ENCODE measurements around the gene CKAP2L.

DNA sequence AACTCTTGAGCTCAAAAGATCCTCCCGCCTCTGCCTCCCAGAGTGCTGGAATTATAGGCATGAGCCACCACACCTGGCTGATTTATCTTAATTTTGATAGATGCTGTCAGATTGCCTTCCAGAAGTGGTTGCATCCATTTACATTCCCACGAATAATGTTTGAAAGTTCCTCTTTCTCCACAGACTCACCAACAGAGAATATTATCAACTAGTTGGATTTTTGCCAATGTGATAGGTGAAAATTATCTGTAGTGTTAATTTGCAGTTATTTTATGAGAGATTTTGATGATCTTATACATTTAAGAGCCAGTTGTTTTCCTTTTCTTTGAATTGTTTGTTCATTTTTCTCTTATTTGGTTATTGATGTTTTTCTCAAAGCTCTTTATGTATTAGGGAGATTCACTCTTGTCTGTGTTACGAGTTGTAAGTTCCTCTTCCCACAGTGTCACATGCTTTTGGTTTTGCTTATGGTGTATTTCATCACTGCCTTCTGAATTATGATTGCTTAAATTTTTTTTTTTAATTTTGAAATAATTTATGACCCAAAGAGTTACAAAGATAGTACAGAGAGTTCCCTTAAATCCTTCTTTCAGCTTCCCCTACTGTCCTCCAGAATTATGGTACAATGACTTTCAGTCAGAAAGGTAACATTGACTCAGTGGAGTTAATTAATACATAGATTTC is 64.3 kb downstream of the CKAP2L start:
- no peak for TF ChIP-seq POLR2A (IDR thresholded peaks at IDR 0.05)
- TF ChIP-seq, protein P1, sequence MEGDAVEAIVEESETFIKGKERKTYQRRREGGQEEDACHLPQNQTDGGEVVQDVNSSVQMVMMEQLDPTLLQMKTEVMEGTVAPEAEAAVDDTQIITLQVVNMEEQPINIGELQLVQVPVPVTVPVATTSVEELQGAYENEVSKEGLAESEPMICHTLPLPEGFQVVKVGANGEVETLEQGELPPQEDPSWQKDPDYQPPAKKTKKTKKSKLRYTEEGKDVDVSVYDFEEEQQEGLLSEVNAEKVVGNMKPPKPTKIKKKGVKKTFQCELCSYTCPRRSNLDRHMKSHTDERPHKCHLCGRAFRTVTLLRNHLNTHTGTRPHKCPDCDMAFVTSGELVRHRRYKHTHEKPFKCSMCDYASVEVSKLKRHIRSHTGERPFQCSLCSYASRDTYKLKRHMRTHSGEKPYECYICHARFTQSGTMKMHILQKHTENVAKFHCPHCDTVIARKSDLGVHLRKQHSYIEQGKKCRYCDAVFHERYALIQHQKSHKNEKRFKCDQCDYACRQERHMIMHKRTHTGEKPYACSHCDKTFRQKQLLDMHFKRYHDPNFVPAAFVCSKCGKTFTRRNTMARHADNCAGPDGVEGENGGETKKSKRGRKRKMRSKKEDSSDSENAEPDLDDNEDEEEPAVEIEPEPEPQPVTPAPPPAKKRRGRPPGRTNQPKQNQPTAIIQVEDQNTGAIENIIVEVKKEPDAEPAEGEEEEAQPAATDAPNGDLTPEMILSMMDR (IDR thresholded peaks at IDR 0.05) = no peak
